Keratinocyte (primary cell): ENCODE data around the gene EHMT1.

Source experiments
- EZH2 ChIP-seq: IDR thresholded peaks from one replicate; pipeline ENCODE4 v1.6.1; 2012; ENCODE audit warnings: inconsistent platforms, mild to moderate bottlenecking, low read length, moderate library complexity
- TF ChIP-seq, protein P1 (sequence below), 3 experiments: IDR thresholded peaks in 1 of 3; conservative IDR thresholded peaks in 1 of 3; optimal IDR thresholded peaks in 1 of 3; 2 replicates in 2 of 3; 3 replicates in 1 of 3; pipeline versions ENCODE3 to v1.5.1; 2011; ENCODE audit warnings: low read length in 3 of 3, mild to moderate bottlenecking in 3 of 3, moderate library complexity in 2 of 3, control low read depth in 1 of 3, inconsistent platforms in 1 of 3; ENCODE audit not compliant: insufficient read depth in 2 of 3; ENCODE audit errors: extremely low read depth in 1 of 3

DNA sequence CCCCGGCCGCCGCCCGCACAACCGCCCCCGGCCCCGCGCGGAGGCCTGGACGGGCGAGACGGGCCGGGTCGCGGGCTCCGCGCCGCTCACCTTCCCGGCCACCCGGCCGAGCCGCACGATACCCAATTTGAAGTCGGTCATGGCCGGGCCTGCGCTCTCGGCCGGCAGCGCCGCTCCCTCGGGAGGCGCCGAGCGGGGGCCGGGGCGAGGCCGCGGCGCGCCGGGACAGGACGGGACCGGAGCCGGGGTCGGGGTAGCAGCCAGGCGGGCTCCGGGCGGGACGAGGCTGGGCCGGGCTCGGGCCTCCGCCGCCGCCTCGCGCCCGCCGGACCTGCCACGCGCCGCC lies 28.7 kb upstream of the EHMT1 start:
- TF ChIP-seq, protein P1, sequence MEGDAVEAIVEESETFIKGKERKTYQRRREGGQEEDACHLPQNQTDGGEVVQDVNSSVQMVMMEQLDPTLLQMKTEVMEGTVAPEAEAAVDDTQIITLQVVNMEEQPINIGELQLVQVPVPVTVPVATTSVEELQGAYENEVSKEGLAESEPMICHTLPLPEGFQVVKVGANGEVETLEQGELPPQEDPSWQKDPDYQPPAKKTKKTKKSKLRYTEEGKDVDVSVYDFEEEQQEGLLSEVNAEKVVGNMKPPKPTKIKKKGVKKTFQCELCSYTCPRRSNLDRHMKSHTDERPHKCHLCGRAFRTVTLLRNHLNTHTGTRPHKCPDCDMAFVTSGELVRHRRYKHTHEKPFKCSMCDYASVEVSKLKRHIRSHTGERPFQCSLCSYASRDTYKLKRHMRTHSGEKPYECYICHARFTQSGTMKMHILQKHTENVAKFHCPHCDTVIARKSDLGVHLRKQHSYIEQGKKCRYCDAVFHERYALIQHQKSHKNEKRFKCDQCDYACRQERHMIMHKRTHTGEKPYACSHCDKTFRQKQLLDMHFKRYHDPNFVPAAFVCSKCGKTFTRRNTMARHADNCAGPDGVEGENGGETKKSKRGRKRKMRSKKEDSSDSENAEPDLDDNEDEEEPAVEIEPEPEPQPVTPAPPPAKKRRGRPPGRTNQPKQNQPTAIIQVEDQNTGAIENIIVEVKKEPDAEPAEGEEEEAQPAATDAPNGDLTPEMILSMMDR (optimal IDR thresholded peaks at IDR 0.05 in 1 of 3, IDR thresholded peaks at IDR 0.05 in 1 of 3, conservative IDR thresholded peaks at IDR 0.05 in 1 of 3; ENCODE audit: extremely low read depth in 1 of 3, insufficient read depth in 2 of 3, low read length in 3 of 3), result no peak
- TF ChIP-seq EZH2, result no peak
